ENCODE measurements around the gene CDH16. TPM values are rescaled to one million over a fixed set of nuclear protein-coding genes. Genes with fewer than 3 reads are reported as not detected.
A peak's percentile ranks its signal among the peaks of the same experiment; 100 is the strongest.

Gene CDH16
- total RNA-seq, 1 donor from 2014 or later, result not detected

- no peak for TF ChIP-seq CTCF (IDR thresholded peaks at IDR 0.05; ENCODE audit: partially characterized antibody, unreplicated experiment)
- Mint-ChIP-seq H3K27ac (ENCODE audit: unreplicated experiment) (peak overlapping the region; percentile 78), H3K36me3 (ENCODE audit: unreplicated experiment) (no peaks in the 10 kb centered on the region), H3K27me3 (ENCODE audit: unreplicated experiment) (peaks cover 16% of the 10 kb centered on the region), H3K4me1 (ENCODE audit: low read depth, unreplicated experiment) (peaks cover 31% of the 10 kb centered on the region), H3K9me3 (ENCODE audit: unreplicated experiment) (peaks cover 12% of the 10 kb centered on the region), H3K4me3 (ENCODE audit: unreplicated experiment) (peak overlapping the region; percentile 22)
- DNase-seq, result no peak
Observed at GRCh38 chr16:66895999-66896398, 22.7 kb downstream of the CDH16 start.

- Mint-ChIP-seq H3K27ac (ENCODE audit: unreplicated experiment) (peak overlapping the region; percentile 78), H3K9me3 (ENCODE audit: unreplicated experiment) (peaks cover 12% of the 10 kb centered on the region), H3K36me3 (ENCODE audit: unreplicated experiment) (no peaks in the 10 kb centered on the region), H3K4me3 (ENCODE audit: unreplicated experiment) (no peak overlapping the region), H3K27me3 (ENCODE audit: unreplicated experiment) (peaks cover 15% of the 10 kb centered on the region), H3K4me1 (ENCODE audit: low read depth, unreplicated experiment) (peaks cover 27% of the 10 kb centered on the region)
- no peak for TF ChIP-seq CTCF (IDR thresholded peaks at IDR 0.05; ENCODE audit: partially characterized antibody, unreplicated experiment)
- no peak for DNase-seq
Observed at GRCh38 chr16:66895689-66895979, 23.1 kb downstream of the CDH16 start.

- Mint-ChIP-seq H3K9me3 (ENCODE audit: unreplicated experiment) (peaks cover 12% of the 10 kb centered on the region), H3K27ac (ENCODE audit: unreplicated experiment) (peak overlapping the region; percentile 78), H3K4me3 (ENCODE audit: unreplicated experiment) (peak overlapping the region; percentile 25), H3K36me3 (ENCODE audit: unreplicated experiment) (no peaks in the 10 kb centered on the region), H3K4me1 (ENCODE audit: low read depth, unreplicated experiment) (peaks cover 22% of the 10 kb centered on the region), H3K27me3 (ENCODE audit: unreplicated experiment) (peaks cover 15% of the 10 kb centered on the region)
- DNase-seq, result peak; percentile 77
- TF ChIP-seq CTCF (IDR thresholded peaks at IDR 0.05; ENCODE audit: partially characterized antibody, unreplicated experiment), result peak; percentile 49
Observed at GRCh38 chr16:66894948-66895688, 23.6 kb downstream of the CDH16 start.

- Mint-ChIP-seq H3K4me1 (ENCODE audit: low read depth, unreplicated experiment) (peaks cover 13% of the 10 kb centered on the region), H3K9me3 (ENCODE audit: unreplicated experiment) (peaks cover 12% of the 10 kb centered on the region), H3K36me3 (ENCODE audit: unreplicated experiment) (no peaks in the 10 kb centered on the region), H3K4me3 (ENCODE audit: unreplicated experiment) (no peak overlapping the region), H3K27me3 (ENCODE audit: unreplicated experiment) (peaks cover 12% of the 10 kb centered on the region), H3K27ac (ENCODE audit: unreplicated experiment) (no peak overlapping the region)
- TF ChIP-seq CTCF (IDR thresholded peaks at IDR 0.05; ENCODE audit: partially characterized antibody, unreplicated experiment), result no peak
- DNase-seq, result no peak
Observed at GRCh38 chr16:66894055-66894454, 24.6 kb downstream of the CDH16 start.

- DNase-seq, result no peak
- no peak overlapping the region for H3K27ac Mint-ChIP-seq (ENCODE audit: unreplicated experiment)
- no peaks in the 10 kb centered on the region for H3K36me3 Mint-ChIP-seq (ENCODE audit: unreplicated experiment)
- peaks cover 12% of the 10 kb centered on the region for H3K9me3 Mint-ChIP-seq (ENCODE audit: unreplicated experiment)
- peaks cover 10% of the 10 kb centered on the region for H3K27me3 Mint-ChIP-seq (ENCODE audit: unreplicated experiment)
- peaks cover 12% of the 10 kb centered on the region for H3K4me1 Mint-ChIP-seq (ENCODE audit: low read depth, unreplicated experiment)
- TF ChIP-seq CTCF (IDR thresholded peaks at IDR 0.05; ENCODE audit: partially characterized antibody, unreplicated experiment), result no peak
- H3K4me3 Mint-ChIP-seq (ENCODE audit: unreplicated experiment), result no peak overlapping the region
Observed at GRCh38 chr16:66891797-66892196, 26.9 kb downstream of the CDH16 start.
